OCI-LY7 (cell line): ENCODE results near the gene MARCHF9. TPM values are rescaled to one million over a fixed set of nuclear protein-coding genes. Genes with fewer than 3 reads are reported as not detected.

Source experiments
- BruUV-seq: library from RNA; stranded (reverse); fragments of 400-500 nt; replicated peaks from 2 replicates; lab custom pipeline; 2021; lab: Mats Ljungman, UMichigan
- CTCF ChIA-PET: fragments of 300-600 bp; sonication (Branson Sonifier 250); formaldehyde crosslinking; loops from one replicate; lab custom pipeline; 2022; ENCODE audit warnings: antibody characterized with exemption; ENCODE audit not compliant: unreplicated experiment; lab: Charles Lee
- POLR2A ChIA-PET: fragments of 300-600 bp; sonication (Branson Sonifier 250); formaldehyde crosslinking; loops from one replicate; lab custom pipeline; 2022; ENCODE audit warnings: antibody characterized with exemption; lab: Charles Lee
- DNase-seq: peaks from one replicate; pipeline ENCODE4 v3.0.0-alpha.2; 2015; ENCODE audit warnings: low spot score
- H2AFZ ChIP-seq: fragments of 200-600 bp; sonication (generic), shearing (Covaris generic); 2 replicates; pipeline ENCODE4 v1.6.1; 2014; ENCODE audit warnings: mild to moderate bottlenecking, antibody characterized with exemption, low read length, moderate library complexity
- H3K27ac ChIP-seq: fragments of 200-600 bp; sonication (generic); 2 replicates; pipeline ENCODE4 v1.5.1; 2014; ENCODE audit warnings: mixed run types, low read depth, mild to moderate bottlenecking, moderate library complexity, low read length, inconsistent platforms; ENCODE audit not compliant: poor library complexity, severe bottlenecking
- H3K36me3 ChIP-seq: fragments of 200-600 bp; sonication (generic); 2 replicates; pipeline ENCODE4 v1.6.1; 2014; ENCODE audit warnings: mild to moderate bottlenecking, antibody characterized with exemption, low read length, moderate library complexity, mixed read lengths; ENCODE audit not compliant: insufficient read depth
- H3K4me1 ChIP-seq: fragments of 200-600 bp; sonication (generic); 2 replicates; pipeline ENCODE4 v1.5.1; 2014; ENCODE audit warnings: mild to moderate bottlenecking, low read length; ENCODE audit not compliant: insufficient read depth, poor library complexity, severe bottlenecking
- H3K4me2 ChIP-seq: fragments of 200-600 bp; sonication (generic); 2 replicates; pipeline ENCODE4 v1.6.1; 2014; ENCODE audit warnings: mild to moderate bottlenecking, low read length
- H3K4me3 ChIP-seq: fragments of 200-600 bp; sonication (generic); 2 replicates; pipeline ENCODE4 v1.5.1; 2014; ENCODE audit warnings: mild to moderate bottlenecking, low read depth, low read length; ENCODE audit not compliant: poor library complexity, severe bottlenecking
- H3K79me2 ChIP-seq: fragments of 200-600 bp; sonication (generic); 2 replicates; pipeline ENCODE4 v1.6.1; 2016; ENCODE audit warnings: low read depth, mild to moderate bottlenecking, low read length, moderate library complexity, mixed read lengths; ENCODE audit not compliant: insufficient read depth
- H3K9me2 ChIP-seq: fragments of 200-600 bp; sonication (generic); 2 replicates; pipeline ENCODE4 v1.6.1; 2016; ENCODE audit warnings: mild to moderate bottlenecking, low read length, mixed read lengths; ENCODE audit not compliant: insufficient read depth
- H3K9me3 ChIP-seq: fragments of 200-600 bp; sonication (generic); 2 replicates; pipeline ENCODE4 v1.6.1; 2014; ENCODE audit warnings: mild to moderate bottlenecking, mixed run types, low read length, mixed read lengths
- H4K20me1 ChIP-seq: fragments of 200-600 bp; sonication (generic); 2 replicates; pipeline ENCODE4 v1.6.1; 2014; ENCODE audit warnings: mild to moderate bottlenecking, antibody characterized with exemption, low read length, moderate library complexity, mixed read lengths; ENCODE audit not compliant: insufficient read depth
- EZH2phosphoT487 ChIP-seq: fragments of 200-600 bp; sonication (generic); IDR thresholded peaks from 2 replicates; pipeline ENCODE4 v1.6.1; 2018; ENCODE audit warnings: low read depth, borderline replicate concordance, mild to moderate bottlenecking, mixed run types, antibody characterized with exemption, low read length, moderate library complexity, mixed read lengths
- intact Hi-C: fragments of 100-400 bp; cut with micrococcal nuclease; formaldehyde crosslinking; loops from one replicate; pipeline ENCODE4 v1.10.0; 2022; ENCODE audit not compliant: unreplicated experiment
- total RNA-seq, 2 experiments: library from RNA; depleted of rRNA in 1 of 2; stranded (reverse); fragments of >200 nt in 1 of 2; shearing (Covaris generic) in 1 of 2; gene quantifications; 2 replicates each; pipeline ENCODE4 v1.2.3, GENCODE V29; 2014 to 2022
- TF ChIP-seq, protein P1 (sequence below): fragments of 200-600 bp; sonication (generic); conservative IDR thresholded peaks from 2 replicates; pipeline ENCODE4 v1.5.1; 2014; ENCODE audit warnings: mild to moderate bottlenecking, antibody characterized with exemption, low read length, moderate library complexity, mixed read lengths

Gene MARCHF9
- total RNA-seq, 2 experiments from 2014 or later, result 29.3 to 46.2 TPM

DNA sequence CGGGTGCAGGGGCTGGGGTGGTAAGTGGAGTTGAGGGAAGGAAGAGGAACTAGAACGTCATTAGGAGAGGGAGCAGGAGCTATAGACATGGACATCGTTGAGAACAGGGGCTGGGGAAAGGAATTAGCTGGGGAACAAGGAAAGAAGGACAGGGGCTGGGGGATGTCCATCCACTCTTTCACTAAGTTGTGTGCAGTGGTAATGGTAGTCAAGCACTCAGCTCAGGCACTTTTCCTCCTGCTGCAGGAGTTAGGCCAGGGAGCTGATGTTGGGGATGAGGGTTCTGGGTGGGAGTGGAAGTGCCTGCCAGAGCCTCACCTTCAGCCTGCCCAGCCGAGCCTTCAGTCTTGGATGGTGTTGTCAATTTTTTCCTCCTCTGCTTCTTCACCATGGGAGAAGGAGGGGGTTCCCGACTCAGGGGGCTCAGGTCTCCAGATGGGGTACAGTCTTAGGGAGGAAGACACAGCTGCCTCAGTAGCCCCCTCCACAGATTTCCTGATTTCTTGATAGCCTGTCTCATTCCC is 25.5 kb upstream of the MARCHF9 start:
- Histone ChIP-seq H3K9me2 (no peaks in the 10 kb centered on the region), H2AFZ (no peak overlapping the region), H3K36me3 (peaks cover 73% of the 10 kb centered on the region), H3K9me3 (no peaks in the 10 kb centered on the region), H4K20me1 (no peaks in the 10 kb centered on the region), H3K4me3 (no peak overlapping the region), H3K4me1 (peaks cover 8% of the 10 kb centered on the region), H3K27ac (no peak overlapping the region), H3K79me2 (no peaks in the 10 kb centered on the region), H3K4me2 (no peak overlapping the region)
- TF ChIP-seq, protein P1, sequence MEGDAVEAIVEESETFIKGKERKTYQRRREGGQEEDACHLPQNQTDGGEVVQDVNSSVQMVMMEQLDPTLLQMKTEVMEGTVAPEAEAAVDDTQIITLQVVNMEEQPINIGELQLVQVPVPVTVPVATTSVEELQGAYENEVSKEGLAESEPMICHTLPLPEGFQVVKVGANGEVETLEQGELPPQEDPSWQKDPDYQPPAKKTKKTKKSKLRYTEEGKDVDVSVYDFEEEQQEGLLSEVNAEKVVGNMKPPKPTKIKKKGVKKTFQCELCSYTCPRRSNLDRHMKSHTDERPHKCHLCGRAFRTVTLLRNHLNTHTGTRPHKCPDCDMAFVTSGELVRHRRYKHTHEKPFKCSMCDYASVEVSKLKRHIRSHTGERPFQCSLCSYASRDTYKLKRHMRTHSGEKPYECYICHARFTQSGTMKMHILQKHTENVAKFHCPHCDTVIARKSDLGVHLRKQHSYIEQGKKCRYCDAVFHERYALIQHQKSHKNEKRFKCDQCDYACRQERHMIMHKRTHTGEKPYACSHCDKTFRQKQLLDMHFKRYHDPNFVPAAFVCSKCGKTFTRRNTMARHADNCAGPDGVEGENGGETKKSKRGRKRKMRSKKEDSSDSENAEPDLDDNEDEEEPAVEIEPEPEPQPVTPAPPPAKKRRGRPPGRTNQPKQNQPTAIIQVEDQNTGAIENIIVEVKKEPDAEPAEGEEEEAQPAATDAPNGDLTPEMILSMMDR, result no peak
- no peak for DNase-seq
- POLR2A ChIA-PET, result no interaction called here
- CTCF ChIA-PET, result no interaction called here
- BruUV-seq, result no TSS peak
- intact Hi-C loops, result no loop called here

DNA sequence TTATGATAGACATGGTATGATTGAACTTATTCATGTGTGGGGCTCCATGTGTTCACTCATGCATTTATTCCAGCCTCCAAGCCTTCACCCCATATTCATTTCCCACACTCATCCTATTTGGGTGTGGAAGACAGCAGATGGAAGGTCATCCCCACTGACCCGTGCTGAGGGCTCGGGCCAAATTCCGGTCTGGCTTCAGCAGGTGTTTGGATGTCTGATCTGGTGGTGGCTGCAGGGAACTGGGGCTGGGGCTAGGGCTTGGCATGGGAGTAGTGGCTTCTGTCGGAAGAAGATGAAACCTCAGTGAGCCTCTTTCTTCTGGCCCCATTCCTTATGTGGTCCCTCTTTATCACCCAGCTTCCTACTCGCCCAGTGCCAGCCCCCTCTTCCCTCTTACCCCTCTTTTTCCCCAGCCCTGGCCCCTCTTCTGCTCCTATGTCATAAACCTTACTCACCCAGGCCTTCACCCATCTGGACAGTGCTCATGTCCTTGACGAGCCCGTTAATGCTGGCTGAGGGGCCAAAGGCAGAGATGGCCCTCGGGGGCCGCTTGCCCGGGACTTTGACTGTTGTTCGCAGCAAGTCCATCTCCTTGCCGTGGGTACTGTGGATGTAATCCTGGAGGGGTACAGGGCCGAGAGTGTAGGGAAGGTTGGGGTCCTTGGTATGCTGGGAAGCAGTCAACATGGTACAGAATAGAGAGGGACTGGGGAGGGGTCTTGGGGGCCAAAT is 24.4 kb upstream of the MARCHF9 start:
- CTCF ChIA-PET, result no interaction called here
- Histone ChIP-seq H3K4me2 (no peak overlapping the region), H4K20me1 (no peaks in the 10 kb centered on the region), H3K9me3 (no peaks in the 10 kb centered on the region), H3K4me3 (no peak overlapping the region), H2AFZ (no peak overlapping the region), H3K9me2 (no peaks in the 10 kb centered on the region), H3K36me3 (peaks cover 77% of the 10 kb centered on the region), H3K4me1 (no peaks in the 10 kb centered on the region), H3K79me2 (no peaks in the 10 kb centered on the region), H3K27ac (no peak overlapping the region)
- DNase-seq, result no peak
- TF ChIP-seq, protein P1, result no peak
- TF ChIP-seq EZH2phosphoT487, result no peak
- intact Hi-C loops, result no loop called here
- BruUV-seq, result no TSS peak
- POLR2A ChIA-PET, result no interaction called here

DNA sequence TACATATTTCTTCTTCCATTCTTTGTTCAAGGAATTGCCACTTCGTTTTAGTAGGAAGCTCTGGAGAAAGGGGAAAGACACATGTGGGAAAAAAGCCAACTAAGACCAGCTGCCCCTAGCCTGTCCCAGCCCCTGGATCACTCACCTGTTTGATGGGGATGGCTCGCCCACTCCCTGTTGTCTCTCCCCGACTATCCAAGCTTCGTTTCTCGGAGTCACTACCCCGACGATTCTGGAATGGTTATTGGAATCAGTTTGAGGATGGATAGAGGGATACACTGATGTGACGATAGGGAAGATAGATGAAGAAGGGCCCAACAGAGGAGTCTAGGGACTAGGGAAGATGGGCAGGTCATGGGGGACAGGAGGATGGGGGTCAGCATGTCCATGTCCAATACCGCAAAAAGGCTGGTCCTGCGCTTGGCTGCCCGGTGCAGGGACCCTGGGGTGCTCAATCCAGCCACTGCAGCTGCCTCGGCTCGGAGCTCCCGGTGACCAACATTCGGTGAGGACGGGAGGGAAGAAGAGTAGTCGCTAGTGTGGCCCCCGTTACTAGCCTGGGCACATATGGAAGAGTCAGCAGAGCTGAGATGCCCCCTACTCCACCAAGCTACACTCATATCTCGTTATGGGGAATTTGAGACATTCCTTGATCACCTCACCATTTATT is 23.4 kb upstream of the MARCHF9 start:
- H3K4me3 ChIP-seq, result no peak overlapping the region
- H3K27ac ChIP-seq, result no peak overlapping the region
- H2AFZ ChIP-seq, result no peak overlapping the region
- no peaks in the 10 kb centered on the region for H4K20me1 ChIP-seq
- CTCF ChIA-PET, result no interaction called here
- H3K9me2 ChIP-seq, result no peaks in the 10 kb centered on the region
- no peaks in the 10 kb centered on the region for H3K79me2 ChIP-seq
- peaks cover 70% of the 10 kb centered on the region for H3K36me3 ChIP-seq
- no peak for TF ChIP-seq EZH2phosphoT487
- TF ChIP-seq, protein P1, result no peak
- H3K4me2 ChIP-seq, result no peak overlapping the region
- POLR2A ChIA-PET, result no interaction called here
- no peaks in the 10 kb centered on the region for H3K9me3 ChIP-seq
- BruUV-seq, result no TSS peak
- no peaks in the 10 kb centered on the region for H3K4me1 ChIP-seq
- intact Hi-C loops, result no loop called here
- DNase-seq, result no peak
